Adrenal gland (tissue), 5 donors: ENCODE measurements around the gene BCAS3.

Experiments used
- CTCF ChIP-seq, 6 experiments: fragments of 450-650 bp in 4 of 6; fragments of 200-600 bp in 2 of 6; sonication (generic) in 1 of 6; IDR thresholded peaks; 1 replicate in 5 of 6; 2 replicates in 1 of 6; pipeline versions ENCODE4 v1.5.1 to v1.8.0; 2016 to 2021; ENCODE audit warnings: antibody characterized with exemption in 6 of 6, mild to moderate bottlenecking in 2 of 6, moderate library complexity in 1 of 6
- POLR2A ChIP-seq, 2 donors: fragments of 450-650 bp; IDR thresholded peaks; one replicate each; pipeline ENCODE4 v1.6.1; 2017; ENCODE audit warnings: antibody characterized with exemption in 2 of 2, mild to moderate bottlenecking in 2 of 2, moderate library complexity in 1 of 2
- donor health status: DM: no; HTN: no; CAD: no.

DNA sequence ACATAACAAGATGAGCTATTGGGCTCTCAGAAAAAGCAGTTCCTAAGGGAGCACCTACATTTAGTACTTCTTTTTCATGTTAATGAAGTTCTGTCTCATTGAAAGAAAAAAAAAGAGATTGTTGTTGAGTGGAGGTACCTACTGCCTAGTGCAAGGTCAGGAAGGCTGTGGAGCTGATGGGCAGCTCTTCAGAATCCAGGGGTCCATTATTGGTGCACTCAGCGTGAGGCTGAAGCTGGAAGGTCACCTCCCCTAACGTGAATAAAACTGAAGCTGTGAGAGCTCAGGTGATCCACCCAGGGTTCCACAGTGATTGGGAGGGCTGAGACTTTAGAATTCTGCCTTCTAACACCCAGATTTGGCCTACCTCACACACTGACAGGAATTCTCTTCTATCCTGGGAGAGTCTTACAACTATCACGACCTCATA lies 568.1 kb downstream of the BCAS3 start:
- TF ChIP-seq CTCF (IDR thresholded peaks at IDR 0.05) (no peak), POLR2A (IDR thresholded peaks at IDR 0.05) (no peak)
